B cell (primary cell): ENCODE data around the gene ITGA7. TPM values are rescaled to one million over a fixed set of nuclear protein-coding genes. Genes with fewer than 3 reads are reported as not detected.

Source experiments
- ATAC-seq: fragments of 200-7000 bp; cut with Tn5 transposase; one replicate; pipeline ENCODE4 v1.10.0; 2021; ENCODE audit warnings: low read depth, mild to moderate bottlenecking, moderate number of reproducible peaks, moderate library complexity
- CTCF ChIA-PET: fragments of 350-600 bp; sonication (Branson Sonifier 250); formaldehyde crosslinking; loops from one replicate; lab custom pipeline; 2021; ENCODE audit warnings: antibody characterized with exemption, inconsistent platforms; lab: Charles Lee
- POLR2A ChIA-PET: fragments of 350-600 bp; sonication (Branson Sonifier 250); formaldehyde crosslinking; loops from one replicate; lab custom pipeline; 2021; ENCODE audit warnings: antibody characterized with exemption; lab: Charles Lee
- DNase-seq: peaks from one replicate; pipeline ENCODE4 v3.0.0; 2013
- H2AFZ ChIP-seq: 2 replicates; pipeline ENCODE4 v1.6.1; 2012; ENCODE audit warnings: mild to moderate bottlenecking, low read depth, low read length; ENCODE audit not compliant: insufficient read depth, poor library complexity, severe bottlenecking
- H3K27ac ChIP-seq, 2 donors: 1 replicate in 1 of 2; 2 replicates in 1 of 2; pipeline ENCODE4 v1.5.1; 2012 to 2013; ENCODE audit warnings: low read length in 2 of 2, mild to moderate bottlenecking in 2 of 2, moderate library complexity in 1 of 2
- H3K27me3 ChIP-seq, 4 experiments: fragments of 200-600 bp in 1 of 4; sonication (generic) in 1 of 4; replicated peaks in 1 of 4; 1 replicate in 2 of 4; 2 replicates in 2 of 4; pipeline versions ENCODE4 v1.6.1 to v1.7.0; 2013 to 2016; ENCODE audit warnings: low read length in 3 of 4, mild to moderate bottlenecking in 2 of 4, mixed read lengths in 1 of 4, moderate library complexity in 1 of 4; ENCODE audit not compliant: insufficient read depth in 4 of 4, control insufficient read depth in 3 of 4; ENCODE audit errors: control extremely low read depth in 1 of 4
- H3K36me3 ChIP-seq, 2 experiments: replicated peaks in 1 of 2; 1 replicate in 1 of 2; 2 replicates in 1 of 2; pipeline versions ENCODE4 v1.6.1 to v1.7.1; 2013; ENCODE audit warnings: low read length in 1 of 2; ENCODE audit not compliant: insufficient read depth in 2 of 2, control insufficient read depth in 1 of 2; ENCODE audit errors: control extremely low read depth in 1 of 2, extremely low read depth in 1 of 2
- H3K4me1 ChIP-seq, 2 donors: fragments of 200-600 bp in 1 of 2; sonication (generic) in 1 of 2; 1 replicate in 1 of 2; 2 replicates in 1 of 2; pipeline versions ENCODE4 v1.5.1 to v1.6.1; 2013 to 2017; ENCODE audit warnings: low read length in 2 of 2; ENCODE audit not compliant: control insufficient read depth in 2 of 2, insufficient read depth in 2 of 2
- H3K4me2 ChIP-seq: replicated peaks from 2 replicates; pipeline ENCODE3; 2012; ENCODE audit warnings: mild to moderate bottlenecking, low read depth, low read length; ENCODE audit not compliant: poor library complexity, severe bottlenecking
- H3K4me3 ChIP-seq, 5 experiments: fragments of 200-600 bp in 1 of 5; sonication (generic) in 1 of 5; 1 replicate in 3 of 5; 2 replicates in 2 of 5; pipeline versions ENCODE4 v1.5.1 to v1.7.0; 2011 to 2016; ENCODE audit warnings: low read length in 4 of 5, mild to moderate bottlenecking in 4 of 5, low read depth in 2 of 5, control low read depth in 1 of 5, moderate library complexity in 1 of 5; ENCODE audit not compliant: insufficient read depth in 1 of 5; ENCODE audit errors: control extremely low read depth in 1 of 5, extremely low read depth in 1 of 5
- H3K79me2 ChIP-seq: fragments of 200-600 bp; sonication (generic); one replicate; pipeline ENCODE4 v1.6.0; 2016; ENCODE audit warnings: low read length; ENCODE audit not compliant: control insufficient read depth, insufficient read depth
- H3K9ac ChIP-seq: fragments of 200-600 bp; sonication (generic); 2 replicates; pipeline ENCODE4 v1.6.1; 2017; ENCODE audit warnings: mild to moderate bottlenecking, low read length, moderate library complexity
- H3K9me3 ChIP-seq, 3 donors: one replicate each; pipeline versions ENCODE4 v1.6.1 to v1.7.1; 2013; ENCODE audit warnings: low read length in 2 of 3; ENCODE audit not compliant: control insufficient read depth in 2 of 3, insufficient read depth in 1 of 3; ENCODE audit errors: control extremely low read depth in 1 of 3
- H4K20me1 ChIP-seq: 2 replicates; pipeline ENCODE4 v1.6.0; 2012; ENCODE audit warnings: mild to moderate bottlenecking, low read length; ENCODE audit not compliant: insufficient read depth, control insufficient read depth, poor library complexity, severe bottlenecking
- H3K27ac Mint-ChIP-seq: one replicate; pipeline ENCODE4 v1.8.0; 2021; ENCODE audit warnings: mixed read lengths
- H3K27me3 Mint-ChIP-seq: one replicate; pipeline ENCODE4 v1.8.0; 2021; ENCODE audit warnings: mixed read lengths
- H3K4me1 Mint-ChIP-seq: one replicate; pipeline ENCODE4 v1.8.0; 2021; ENCODE audit warnings: mixed read lengths
- H3K4me3 Mint-ChIP-seq: one replicate; pipeline ENCODE4 v1.8.0; 2021; ENCODE audit warnings: mixed read lengths
- H3K9me3 Mint-ChIP-seq: one replicate; pipeline ENCODE4 v1.8.0; 2022; ENCODE audit warnings: mixed read lengths; ENCODE audit not compliant: insufficient read depth
- EZH2 ChIP-seq: IDR thresholded peaks from 2 replicates; pipeline ENCODE4 v1.6.1; 2012; ENCODE audit warnings: borderline replicate concordance, low read depth, mild to moderate bottlenecking, moderate library complexity, low read length; ENCODE audit not compliant: insufficient read depth, poor library complexity, severe bottlenecking
- WGBS: methylation state at CpG from one replicate; pipeline ENCODE4 v1.1.5; 2013; ENCODE audit warnings: missing lambda C conversion rate; ENCODE audit not compliant: insufficient coverage; 5-methylcytosine and 5-hydroxymethylcytosine counted together
- intact Hi-C: fragments of 100-400 bp; cut with micrococcal nuclease; formaldehyde crosslinking; loops from one replicate; pipeline ENCODE4 v1.10.0; 2022
- polyA plus RNA-seq: library from polyadenylated mRNA; depleted of rRNA; stranded (reverse); fragments of >200 nt; gene quantifications from 2 replicates; pipeline ENCODE4 v1.2.3, GENCODE V29; 2012
- total RNA-seq, 2 donors: library from RNA; stranded (reverse); fragments of 120-200 nt in 1 of 2; gene quantifications; 1 replicate in 1 of 2; 2 replicates in 1 of 2; pipeline versions ENCODE4 v1.2.3 to v1.2.4, GENCODE V29; 2013 to 2022
- TF ChIP-seq, protein P1 (sequence below): fragments of 200-600 bp; IDR thresholded peaks from one replicate; pipeline ENCODE4 v1.8.0; 2022; ENCODE audit warnings: antibody characterized with exemption, mild to moderate bottlenecking

ITGA7 gene
- total and polyA plus RNA-seq, 2 donors (not counting 1 experiment from before 2014, with no cell fraction given) = 2.4 to 3.3 TPM

DNA sequence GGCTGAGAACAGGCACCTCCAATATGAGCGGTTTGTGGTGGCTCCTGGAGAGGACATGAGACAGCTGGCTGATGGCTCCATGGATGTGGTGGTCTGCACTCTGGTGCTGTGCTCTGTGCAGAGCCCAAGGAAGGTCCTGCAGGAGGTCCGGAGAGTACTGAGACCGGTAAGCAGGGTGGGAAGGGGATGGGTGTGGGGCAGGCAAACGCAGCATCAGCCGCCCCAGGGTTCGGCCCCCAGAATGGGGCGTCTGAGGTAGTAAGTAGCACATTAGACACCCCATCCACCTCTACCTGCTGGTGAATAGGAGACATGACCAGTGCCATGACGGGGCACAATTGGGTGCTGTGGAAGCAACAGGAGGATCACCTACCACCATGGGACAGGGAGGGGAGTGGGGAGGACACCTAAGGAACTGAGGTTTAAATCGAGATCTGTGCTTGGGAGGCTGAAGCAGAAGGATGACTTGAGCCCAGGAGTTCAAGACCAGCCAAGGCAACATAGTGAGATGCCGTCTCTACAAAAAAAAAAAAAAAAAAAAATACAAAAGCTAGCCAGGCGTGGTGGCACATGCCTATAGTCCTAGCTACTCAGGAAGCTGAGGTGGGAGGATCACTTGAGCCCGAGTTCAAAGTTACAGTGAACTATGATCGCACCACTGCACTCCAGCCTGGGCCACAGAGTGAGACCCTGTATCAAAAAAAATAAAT, 25.5 kb downstream of the ITGA7 start:
- H3K4me3 Mint-ChIP-seq = peak overlapping the region; percentile 83
- H3K4me3 ChIP-seq = peak overlapping the region in 3 of 5 experiments; percentile 35 to 42 (median 40)
- peak overlapping the region; percentile 59 for H3K27ac Mint-ChIP-seq
- peak; percentile 43 for DNase-seq
- H3K9me3 Mint-ChIP-seq = no peaks in the 10 kb centered on the region
- H3K4me1 ChIP-seq = peaks cover 23 to 37% of the 10 kb centered on the region in 2 donors
- TF ChIP-seq, protein P1, sequence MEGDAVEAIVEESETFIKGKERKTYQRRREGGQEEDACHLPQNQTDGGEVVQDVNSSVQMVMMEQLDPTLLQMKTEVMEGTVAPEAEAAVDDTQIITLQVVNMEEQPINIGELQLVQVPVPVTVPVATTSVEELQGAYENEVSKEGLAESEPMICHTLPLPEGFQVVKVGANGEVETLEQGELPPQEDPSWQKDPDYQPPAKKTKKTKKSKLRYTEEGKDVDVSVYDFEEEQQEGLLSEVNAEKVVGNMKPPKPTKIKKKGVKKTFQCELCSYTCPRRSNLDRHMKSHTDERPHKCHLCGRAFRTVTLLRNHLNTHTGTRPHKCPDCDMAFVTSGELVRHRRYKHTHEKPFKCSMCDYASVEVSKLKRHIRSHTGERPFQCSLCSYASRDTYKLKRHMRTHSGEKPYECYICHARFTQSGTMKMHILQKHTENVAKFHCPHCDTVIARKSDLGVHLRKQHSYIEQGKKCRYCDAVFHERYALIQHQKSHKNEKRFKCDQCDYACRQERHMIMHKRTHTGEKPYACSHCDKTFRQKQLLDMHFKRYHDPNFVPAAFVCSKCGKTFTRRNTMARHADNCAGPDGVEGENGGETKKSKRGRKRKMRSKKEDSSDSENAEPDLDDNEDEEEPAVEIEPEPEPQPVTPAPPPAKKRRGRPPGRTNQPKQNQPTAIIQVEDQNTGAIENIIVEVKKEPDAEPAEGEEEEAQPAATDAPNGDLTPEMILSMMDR = no peak
- TF ChIP-seq EZH2 = no peak
- no peaks in the 10 kb centered on the region for H3K36me3 ChIP-seq
- no peaks in the 10 kb centered on the region for H3K79me2 ChIP-seq
- H3K9ac ChIP-seq = peak overlapping the region; percentile 3
- intact Hi-C loops = no loop called here
- H3K27me3 Mint-ChIP-seq = no peaks in the 10 kb centered on the region
- peaks cover 33% of the 10 kb centered on the region for H3K4me1 Mint-ChIP-seq
- H3K9me3 ChIP-seq = no peaks in the 10 kb centered on the region
- H4K20me1 ChIP-seq = no peaks in the 10 kb centered on the region
- CTCF ChIA-PET = interaction anchor here (0.8 to 2.6 kb wide), 7 partner anchors 9 to 38 kb away, joined by 3 to 25 read pairs (median 4); partner anchors contain the start of genes BLOC1S1 and ITGA7
- POLR2A ChIA-PET = interaction anchor here (0.5 to 0.9 kb wide), 3 partner anchors 14 to 364 kb away, joined by 3 to 9 read pairs (median 5); no protein-coding TSS in a partner anchor
- H3K27ac ChIP-seq = peak overlapping the region in 1 of 2 donors; percentile 61
- ATAC-seq = peak; percentile 45
- H2AFZ ChIP-seq = peak overlapping the region; percentile 62
- 88% methylated on average over 1 of the region's 13 CpGs for WGBS
- H3K27me3 ChIP-seq = no peaks in the 10 kb centered on the region
- peak overlapping the region; percentile 64 for H3K4me2 ChIP-seq
